Tibial artery (tissue), 4 donors: ENCODE measurements around the gene OPRL1.

Source experiments
- DNase-seq, 2 donors: peaks; one replicate each; pipeline ENCODE4 v3.0.0-alpha.2; 2019
- H3K27ac ChIP-seq, 2 donors: fragments of 200-600 bp; sonication (generic) in 1 of 2; 1 replicate in 1 of 2; 2 replicates in 1 of 2; pipeline ENCODE4 v1.5.1; 2018 to 2019; ENCODE audit warnings: mild to moderate bottlenecking in 1 of 2
- H3K27me3 ChIP-seq, 2 donors: fragments of 200-600 bp; sonication (generic) in 1 of 2; one replicate each; pipeline versions ENCODE4 v1.5.1 to v1.6.0; 2016 to 2019
- H3K36me3 ChIP-seq, 3 donors: fragments of 200-600 bp; sonication (generic) in 2 of 3; one replicate each; pipeline ENCODE4 v1.5.1; 2016 to 2019; ENCODE audit warnings: mild to moderate bottlenecking in 2 of 3
- H3K4me1 ChIP-seq, 4 donors: fragments of 200-600 bp; sonication (generic) in 2 of 4; 1 replicate in 3 of 4; 2 replicates in 1 of 4; pipeline ENCODE4 v1.5.1; 2016 to 2019
- H3K4me3 ChIP-seq, 2 donors: fragments of 200-600 bp; sonication (generic) in 1 of 2; 1 replicate in 1 of 2; 2 replicates in 1 of 2; pipeline ENCODE4 v1.5.1; 2018 to 2019; ENCODE audit warnings: mild to moderate bottlenecking in 2 of 2
- H3K9me3 ChIP-seq, 3 donors: fragments of 200-600 bp; sonication (generic) in 1 of 3; one replicate each; pipeline ENCODE4 v1.5.1; 2016 to 2019
- CTCF ChIP-seq, 2 experiments: fragments of 200-600 bp in 1 of 2; fragments of 450-650 bp in 1 of 2; IDR thresholded peaks; one replicate each; pipeline ENCODE4 v1.5.1; 2017 to 2019; ENCODE audit warnings: antibody characterized with exemption in 2 of 2, mild to moderate bottlenecking in 1 of 2, moderate library complexity in 1 of 2
- intact Hi-C: fragments of 100-400 bp; cut with DNase I; formaldehyde crosslinking; loops from one replicate; pipeline ENCODE4 v1.15.0; 2023; ENCODE audit warnings: low total_unique reads

The OPRL1 gene

DNA sequence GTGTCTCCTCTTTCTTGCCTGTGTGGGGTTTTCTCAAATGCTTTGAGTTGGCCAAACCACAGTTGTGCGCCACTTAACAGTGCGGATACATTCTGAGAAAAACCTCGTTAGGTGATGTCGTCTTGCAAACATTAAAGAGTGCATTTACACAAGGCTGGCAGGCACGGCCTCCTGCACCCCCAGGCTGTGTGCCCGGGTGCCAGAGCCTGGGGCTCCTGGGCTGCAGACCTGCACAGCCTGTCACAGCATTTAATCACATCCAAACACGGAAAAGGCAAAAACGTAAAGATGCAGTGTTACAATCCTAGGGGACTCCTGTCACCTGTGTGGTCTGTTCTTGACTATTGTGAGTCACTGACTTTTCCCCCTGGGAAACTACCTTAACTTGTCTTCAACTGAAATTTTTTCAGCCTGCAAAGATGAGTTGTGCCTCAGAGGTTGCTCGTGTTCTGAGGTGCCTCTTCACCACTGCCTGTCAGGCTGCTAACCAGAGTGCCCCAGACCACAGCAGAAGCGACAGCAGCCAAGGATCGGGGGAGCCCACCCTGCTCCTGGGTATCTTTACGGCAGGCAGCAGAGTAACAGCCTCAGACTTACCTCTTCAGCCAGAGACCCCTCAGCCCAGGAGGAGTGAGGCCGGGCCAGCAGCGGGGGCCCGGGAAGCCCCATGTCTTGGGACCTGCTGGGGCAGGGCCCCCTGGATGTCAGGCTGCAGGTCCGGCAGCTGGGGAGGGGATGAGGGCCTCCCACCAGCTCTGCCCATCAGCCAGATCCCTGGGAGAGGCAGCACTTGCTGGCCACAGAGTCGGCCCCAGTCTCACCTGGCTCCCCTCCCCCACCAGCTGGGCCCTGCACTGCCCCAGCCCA is 44.6 kb upstream of the OPRL1 start:
- DNase-seq: no peak
- Histone ChIP-seq H3K4me3 (no peak overlapping the region), H3K27me3 (peaks cover 0 to 51% of the 10 kb centered on the region in 2 donors), H3K9me3 (no peaks in the 10 kb centered on the region), H3K36me3 (peaks cover 22 to 50% (median 47%) of the 10 kb centered on the region in 3 donors), H3K4me1 (peaks cover 0 to 34% (median 18%) of the 10 kb centered on the region in 4 donors), H3K27ac (no peak overlapping the region)
- intact Hi-C loops: no loop called here
- no peak for TF ChIP-seq CTCF (IDR thresholded peaks at IDR 0.05)

- H3K27me3 ChIP-seq: peaks cover 0 to 57% of the 10 kb centered on the region in 2 donors
Observed at GRCh38 chr20:64035933-64036345, 43.9 kb upstream of the OPRL1 start, which contains the start of gene C20orf204. Gene C20orf204, plus strand, starts transcription at chr20:64036182. Its CDS starts 142 bp downstream, at chr20:64036324.

GRCh38 chr20:64036346-64037198 is 43.3 kb upstream of the OPRL1 start:
- no peak for TF ChIP-seq CTCF (IDR thresholded peaks at IDR 0.05)
- Histone ChIP-seq H3K9me3 (no peaks in the 10 kb centered on the region), H3K4me1 (peaks cover 0 to 37% (median 19%) of the 10 kb centered on the region in 4 donors), H3K4me3 (no peak overlapping the region), H3K27ac (no peak overlapping the region), H3K36me3 (peaks cover 12 to 38% (median 34%) of the 10 kb centered on the region in 3 donors), H3K27me3 (peaks cover 0 to 63% of the 10 kb centered on the region in 2 donors)
- intact Hi-C loops: no loop called here
- no peak for DNase-seq

More at GRCh38 chr20:64035933-64036345, 43.9 kb upstream of the OPRL1 start, which contains the start of gene C20orf204:
- Histone ChIP-seq H3K27ac (no peak within 1 kb of the TSS), H3K9me3 (no peaks in the 10 kb centered on the region), H3K4me3 (no peak within 1 kb of the TSS), H3K4me1 (peaks cover 0 to 34% (median 18%) of the 10 kb centered on the region in 4 donors), H3K36me3 (peaks cover 15 to 44% (median 41%) of the 10 kb centered on the region in 3 donors)
- no peak for TF ChIP-seq CTCF (IDR thresholded peaks at IDR 0.05)
- no peak for DNase-seq
- intact Hi-C loops: no loop called here

DNA sequence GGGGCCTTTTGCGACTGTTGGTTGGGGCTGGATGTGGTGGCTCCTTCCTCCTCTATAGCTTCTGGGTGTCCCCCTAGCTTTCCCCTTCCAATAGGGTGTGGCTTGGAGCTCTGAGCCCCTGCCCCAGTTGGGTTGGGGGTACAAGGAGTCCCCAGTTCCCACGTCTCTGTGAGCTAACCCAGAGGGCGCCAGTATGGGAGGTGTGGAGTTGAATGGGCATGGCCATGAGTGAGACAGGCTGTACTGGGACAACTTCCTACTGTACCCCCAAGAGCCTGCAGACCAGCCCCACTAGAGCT is 42.7 kb upstream of the OPRL1 start:
- intact Hi-C loops: no loop called here
- Histone ChIP-seq H3K4me1 (peaks cover 0 to 43% (median 25%) of the 10 kb centered on the region in 4 donors), H3K4me3 (no peak overlapping the region), H3K27me3 (peaks cover under 1 to 69% of the 10 kb centered on the region in 2 donors), H3K9me3 (no peaks in the 10 kb centered on the region), H3K27ac (no peak overlapping the region), H3K36me3 (peaks cover 6 to 32% (median 29%) of the 10 kb centered on the region in 3 donors)
- TF ChIP-seq CTCF (IDR thresholded peaks at IDR 0.05): no peak
- no peak for DNase-seq

DNA sequence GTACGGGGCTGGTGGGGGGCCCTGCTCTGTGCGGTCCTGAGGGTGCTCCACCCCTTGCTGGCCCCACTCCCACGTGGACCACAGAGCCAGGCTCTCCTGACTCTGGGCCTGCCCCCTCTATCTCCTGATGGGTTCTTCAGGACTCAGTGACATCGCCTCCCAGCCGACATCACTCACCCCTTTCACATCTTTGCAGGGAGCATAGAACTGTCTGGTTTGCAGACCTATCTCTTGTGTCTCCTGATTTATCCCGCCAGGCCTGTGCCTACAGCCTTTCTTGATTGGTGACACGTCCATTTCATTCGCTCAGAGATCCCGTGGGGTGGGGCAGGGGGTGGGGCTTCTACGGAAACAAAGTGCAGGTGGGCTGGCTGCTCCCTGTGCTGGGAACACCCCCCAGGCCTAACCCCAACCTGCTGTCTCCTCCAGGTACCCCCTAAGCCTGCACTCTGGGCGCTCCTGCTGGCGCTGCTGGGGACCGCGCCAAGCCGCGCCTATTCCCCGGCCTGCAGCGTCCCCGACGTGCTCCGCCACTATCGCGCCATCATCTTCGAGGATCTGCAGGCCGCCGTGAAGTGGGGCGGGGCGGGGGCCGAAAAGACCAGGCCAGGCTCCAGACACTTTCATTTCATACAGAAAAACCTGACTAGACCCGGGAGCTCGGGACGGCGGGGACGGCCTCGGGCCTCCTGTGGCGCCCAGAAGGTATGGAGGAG is 42.2 kb upstream of the OPRL1 start:
- H3K4me3 ChIP-seq: peak overlapping the region in 1 of 2 donors; percentile 51
- H3K27ac ChIP-seq: no peak overlapping the region
- no peak for TF ChIP-seq CTCF (IDR thresholded peaks at IDR 0.05)
- intact Hi-C loops: loop anchor here (2.0 kb wide), 1 partner anchor 87 kb away; no protein-coding TSS in a partner anchor
- peaks cover under 1 to 27% (median 24%) of the 10 kb centered on the region in 3 donors for H3K36me3 ChIP-seq
- peaks cover 0 to 47% (median 29%) of the 10 kb centered on the region in 4 donors for H3K4me1 ChIP-seq
- DNase-seq: no peak
- H3K9me3 ChIP-seq: no peaks in the 10 kb centered on the region
- H3K27me3 ChIP-seq: peaks cover 3 to 74% of the 10 kb centered on the region in 2 donors
